Natural killer cell (primary cell): ENCODE measurements around the gene VPS50. TPM values are rescaled to one million over a fixed set of nuclear protein-coding genes. Genes with fewer than 3 reads are reported as not detected.

ENCODE experiments used
- ATAC-seq, 3 donors: fragments of 150-1000 bp in 2 of 3; fragments of 200-7000 bp in 1 of 3; cut with Tn5 transposase; 1 replicate in 1 of 3; 2 replicates in 2 of 3; pipeline ENCODE4 v1.10.0; 2021; ENCODE audit warnings: mild to moderate bottlenecking in 2 of 3, moderate library complexity in 2 of 3
- DNase-seq, 2 donors: peaks; one replicate each; pipeline versions ENCODE4 v3.0.0 to v3.0.0-alpha.2; 2013 to 2021; ENCODE audit warnings: mixed read lengths in 1 of 2
- H3K27ac ChIP-seq: one replicate; pipeline ENCODE4 v1.5.1; 2013; ENCODE audit warnings: mild to moderate bottlenecking, low read length
- H3K27me3 ChIP-seq: one replicate; pipeline ENCODE4 v1.6.1; 2013; ENCODE audit warnings: low read length; ENCODE audit not compliant: control insufficient read depth, insufficient read depth
- H3K36me3 ChIP-seq: one replicate; pipeline ENCODE4 v1.6.1; 2013; ENCODE audit warnings: low read length; ENCODE audit not compliant: control insufficient read depth, insufficient read depth
- H3K4me1 ChIP-seq: one replicate; pipeline ENCODE4 v1.6.1; 2013; ENCODE audit warnings: low read length; ENCODE audit not compliant: control insufficient read depth, insufficient read depth
- H3K4me3 ChIP-seq: one replicate; pipeline ENCODE4 v1.5.1; 2013; ENCODE audit warnings: low read length
- H3K9me3 ChIP-seq: one replicate; pipeline ENCODE4 v1.6.1; 2013; ENCODE audit warnings: low read length; ENCODE audit not compliant: control insufficient read depth, insufficient read depth
- H3K27ac Mint-ChIP-seq, 2 donors: one replicate each; pipeline ENCODE4 v1.8.0; 2022; ENCODE audit warnings: mild to moderate bottlenecking in 2 of 2, mixed read lengths in 2 of 2, moderate library complexity in 1 of 2
- H3K27me3 Mint-ChIP-seq, 2 donors: one replicate each; pipeline ENCODE4 v1.8.0; 2022; ENCODE audit warnings: low read depth in 2 of 2, mixed read lengths in 2 of 2
- H3K36me3 Mint-ChIP-seq: one replicate; pipeline ENCODE4 v1.8.0; 2022; ENCODE audit warnings: mixed read lengths
- H3K4me1 Mint-ChIP-seq, 2 donors: one replicate each; pipeline ENCODE4 v1.8.0; 2022; ENCODE audit warnings: mixed read lengths in 2 of 2
- H3K4me3 Mint-ChIP-seq: one replicate; pipeline ENCODE4 v1.8.0; 2022; ENCODE audit warnings: mild to moderate bottlenecking, moderate library complexity, mixed read lengths
- H3K9me3 Mint-ChIP-seq, 2 donors: one replicate each; pipeline ENCODE4 v1.8.0; 2022; ENCODE audit warnings: mixed read lengths in 2 of 2
- CTCF ChIP-seq: fragments of 200-600 bp; IDR thresholded peaks from one replicate; pipeline ENCODE4 v1.8.0; 2022; ENCODE audit warnings: antibody characterized with exemption
- WGBS: methylation state at CpG from one replicate; pipeline ENCODE4 v1.1.7; 2013; ENCODE audit warnings: missing lambda C conversion rate; ENCODE audit not compliant: insufficient coverage; 5-methylcytosine and 5-hydroxymethylcytosine counted together
- intact Hi-C: fragments of 100-400 bp; cut with micrococcal nuclease; formaldehyde crosslinking; loops from one replicate; pipeline ENCODE4 v1.14.2; 2022
- total RNA-seq, 4 donors: library from RNA; stranded (reverse); fragments of 120-200 nt in 1 of 4; gene quantifications; one replicate each; pipeline versions ENCODE4 v1.2.3 to v1.2.4, GENCODE V29; 2013 to 2022

The VPS50 gene
- total RNA-seq, 3 donors from 2014 or later (not counting 1 experiment from before 2014, with no cell fraction given), result 29.0 to 32.8 (median 31.7) TPM

DNA sequence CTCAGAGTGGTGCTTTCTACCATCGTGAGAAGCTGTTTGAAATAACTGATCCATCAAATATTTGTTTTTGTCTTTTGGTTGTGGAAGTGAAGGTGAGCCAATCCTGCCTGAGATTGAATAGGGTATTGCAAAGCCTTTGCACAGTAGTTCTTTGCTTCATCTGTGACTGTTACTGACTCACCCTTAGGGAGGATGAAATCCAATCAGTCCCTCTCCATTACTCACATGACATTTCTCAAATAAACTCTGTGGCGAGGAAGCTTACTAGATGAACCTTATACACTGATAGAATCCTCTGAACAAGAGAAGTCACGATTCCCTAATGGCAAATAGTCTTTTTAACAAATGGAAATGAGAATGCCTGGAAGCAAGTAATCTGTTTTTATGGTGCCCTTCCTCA, 37.8 kb upstream of the VPS50 start:
- H3K4me3 Mint-ChIP-seq, result no peak overlapping the region
- Histone ChIP-seq H3K4me3 (no peak overlapping the region), H3K4me1 (no peaks in the 10 kb centered on the region), H3K9me3 (no peaks in the 10 kb centered on the region), H3K27ac (no peak overlapping the region), H3K27me3 (no peaks in the 10 kb centered on the region), H3K36me3 (no peaks in the 10 kb centered on the region)
- ATAC-seq, result no peak
- no peak for TF ChIP-seq CTCF
- no peak for DNase-seq
- no peaks in the 10 kb centered on the region for H3K4me1 Mint-ChIP-seq
- no peak overlapping the region for H3K27ac Mint-ChIP-seq
- intact Hi-C loops, result no loop called here
- 93% methylated on average over 2 of the region's 3 CpGs for WGBS
- no peaks in the 10 kb centered on the region for H3K36me3 Mint-ChIP-seq
- H3K27me3 Mint-ChIP-seq, result peaks cover 14 to 70% of the 10 kb centered on the region in 2 donors
- H3K9me3 Mint-ChIP-seq, result no peaks in the 10 kb centered on the region

GRCh38 chr7:93196336-93196735, 35.8 kb upstream of the VPS50 start:
- no peak overlapping the region for H3K27ac ChIP-seq
- no peak for DNase-seq
- no peak overlapping the region for H3K4me3 ChIP-seq
- no peaks in the 10 kb centered on the region for H3K36me3 ChIP-seq
- no CpG with 5 or more reads among the region's 2 CpGs for WGBS
- H3K4me1 Mint-ChIP-seq, result no peaks in the 10 kb centered on the region
- no peaks in the 10 kb centered on the region for H3K9me3 ChIP-seq
- H3K4me3 Mint-ChIP-seq, result no peak overlapping the region
- no peaks in the 10 kb centered on the region for H3K4me1 ChIP-seq
- intact Hi-C loops, result no loop called here
- no peaks in the 10 kb centered on the region for H3K36me3 Mint-ChIP-seq
- H3K27me3 ChIP-seq, result no peaks in the 10 kb centered on the region
- no peak for TF ChIP-seq CTCF
- ATAC-seq, result no peak
- H3K9me3 Mint-ChIP-seq, result no peaks in the 10 kb centered on the region
- H3K27me3 Mint-ChIP-seq, result peaks cover 7 to 58% of the 10 kb centered on the region in 2 donors
- H3K27ac Mint-ChIP-seq, result no peak overlapping the region

- H3K4me3 Mint-ChIP-seq, result no peak overlapping the region
Observed at GRCh38 chr7:93198472-93198871, 33.7 kb upstream of the VPS50 start.

More at GRCh38 chr7:93198472-93198871, 33.7 kb upstream of the VPS50 start:
- TF ChIP-seq CTCF, result no peak
- Histone ChIP-seq H3K27me3 (no peaks in the 10 kb centered on the region), H3K4me1 (no peaks in the 10 kb centered on the region), H3K4me3 (no peak overlapping the region), H3K9me3 (no peaks in the 10 kb centered on the region), H3K27ac (no peak overlapping the region), H3K36me3 (no peaks in the 10 kb centered on the region)
- H3K4me1 Mint-ChIP-seq, result no peaks in the 10 kb centered on the region
- DNase-seq, result no peak
- no peak for ATAC-seq
- H3K36me3 Mint-ChIP-seq, result no peaks in the 10 kb centered on the region
- peaks cover 9 to 51% of the 10 kb centered on the region in 2 donors for H3K27me3 Mint-ChIP-seq
- intact Hi-C loops, result no loop called here
- H3K27ac Mint-ChIP-seq, result no peak overlapping the region
- H3K9me3 Mint-ChIP-seq, result no peaks in the 10 kb centered on the region
